ENCODE data around the gene ZBTB26.

DNA sequence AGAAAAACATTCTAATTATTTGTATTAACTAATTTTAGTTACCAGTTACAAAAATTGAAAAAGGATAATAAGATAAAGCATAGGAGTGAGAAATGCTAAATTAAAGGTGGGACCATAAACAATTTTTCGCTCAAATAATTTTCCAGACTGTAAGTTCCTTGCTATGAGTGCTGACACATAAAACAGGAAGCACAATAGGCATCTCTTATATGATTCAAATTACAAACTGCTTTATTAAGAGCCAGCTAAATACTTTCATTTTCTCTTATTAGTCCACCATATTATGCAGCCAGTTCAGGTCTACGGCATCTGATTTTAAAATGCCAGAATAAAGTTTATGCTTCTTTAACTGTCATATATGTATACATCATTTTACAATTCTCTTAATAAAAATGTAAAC is 30.5 kb downstream of the ZBTB26 start:
- TF ChIP-seq, protein P1, sequence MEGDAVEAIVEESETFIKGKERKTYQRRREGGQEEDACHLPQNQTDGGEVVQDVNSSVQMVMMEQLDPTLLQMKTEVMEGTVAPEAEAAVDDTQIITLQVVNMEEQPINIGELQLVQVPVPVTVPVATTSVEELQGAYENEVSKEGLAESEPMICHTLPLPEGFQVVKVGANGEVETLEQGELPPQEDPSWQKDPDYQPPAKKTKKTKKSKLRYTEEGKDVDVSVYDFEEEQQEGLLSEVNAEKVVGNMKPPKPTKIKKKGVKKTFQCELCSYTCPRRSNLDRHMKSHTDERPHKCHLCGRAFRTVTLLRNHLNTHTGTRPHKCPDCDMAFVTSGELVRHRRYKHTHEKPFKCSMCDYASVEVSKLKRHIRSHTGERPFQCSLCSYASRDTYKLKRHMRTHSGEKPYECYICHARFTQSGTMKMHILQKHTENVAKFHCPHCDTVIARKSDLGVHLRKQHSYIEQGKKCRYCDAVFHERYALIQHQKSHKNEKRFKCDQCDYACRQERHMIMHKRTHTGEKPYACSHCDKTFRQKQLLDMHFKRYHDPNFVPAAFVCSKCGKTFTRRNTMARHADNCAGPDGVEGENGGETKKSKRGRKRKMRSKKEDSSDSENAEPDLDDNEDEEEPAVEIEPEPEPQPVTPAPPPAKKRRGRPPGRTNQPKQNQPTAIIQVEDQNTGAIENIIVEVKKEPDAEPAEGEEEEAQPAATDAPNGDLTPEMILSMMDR (conservative IDR thresholded peaks at IDR 0.05; ENCODE audit: low read length), result no peak
- no peak for TF ChIP-seq EZH2phosphoT487 (IDR thresholded peaks at IDR 0.05; ENCODE audit: borderline replicate concordance)
